RWPE1 (cell line): ENCODE measurements around the gene AGO3.

Experiments used
- CTCF ChIA-PET: fragments of 350-600 bp; sonication (Branson Sonifier 250); formaldehyde crosslinking; extraction: SDS; loops from one replicate; lab custom pipeline; 2021; lab: Yijun Ruan, JAX
- POLR2A ChIA-PET: fragments of 400-600 bp; formaldehyde crosslinking; extraction: SDS; loops from one replicate; lab custom pipeline; 2020; ENCODE audit warnings: antibody characterized with exemption; ENCODE audit not compliant: low non-redundant PET; lab: Yijun Ruan, JAX
- DNase-seq: peaks from one replicate; pipeline ENCODE4 v3.0.0; 2012; ENCODE audit warnings: low spot score
- H3K27ac ChIP-seq: fragments of 450-650 bp; 2 replicates; pipeline ENCODE4 v1.5.1; 2017
- CTCF ChIP-seq: fragments of 450-650 bp; conservative IDR thresholded peaks from 2 replicates; pipeline ENCODE4 v1.5.1; 2017; ENCODE audit warnings: low read depth, mild to moderate bottlenecking

AGO3 gene

GRCh38 chr1:36053978-36054377 is 123.1 kb downstream of the AGO3 start:
- DNase-seq = no peak
- ChIA-PET POLR2A (no interaction called here), CTCF (no interaction called here)
- no peak for TF ChIP-seq CTCF
- no peak overlapping the region for H3K27ac ChIP-seq

GRCh38 chr1:36055706-36056105 is 124.8 kb downstream of the AGO3 start:
- H3K27ac ChIP-seq = no peak overlapping the region
- ChIA-PET CTCF (no interaction called here), POLR2A (interaction anchor here (0.6 kb wide), 1 partner anchor 1206 kb away, joined by 4 read pairs; no protein-coding TSS in a partner anchor)
- no peak for DNase-seq
- TF ChIP-seq CTCF = no peak

GRCh38 chr1:36062315-36062714 is 131.4 kb downstream of the AGO3 start:
- ChIA-PET CTCF (interaction anchor here (0.6 kb wide), 1 partner anchor 1688 kb away, joined by 4 read pairs; no protein-coding TSS in a partner anchor), POLR2A (no interaction called here)
- TF ChIP-seq CTCF = no peak
- DNase-seq = no peak
- H3K27ac ChIP-seq = no peak overlapping the region

GRCh38 chr1:36067871-36068270 is 137.0 kb downstream of the AGO3 start:
- TF ChIP-seq CTCF = no peak
- DNase-seq = no peak
- H3K27ac ChIP-seq = no peak overlapping the region
- POLR2A ChIA-PET = no interaction called here
- CTCF ChIA-PET = interaction anchor here (0.6 kb wide), 1 partner anchor 106 kb away, joined by 3 read pairs; no protein-coding TSS in a partner anchor

- TF ChIP-seq CTCF = no peak
- CTCF ChIA-PET = interaction anchor here (0.5 kb wide), 1 partner anchor 189 kb away, joined by 5 read pairs; no protein-coding TSS in a partner anchor
- POLR2A ChIA-PET = no interaction called here
- H3K27ac ChIP-seq = no peak overlapping the region
- DNase-seq = no peak
Measured at GRCh38 chr1:36068866-36069265, 138.0 kb downstream of the AGO3 start.

- DNase-seq = no peak
- POLR2A ChIA-PET = no interaction called here
- CTCF ChIA-PET = no interaction called here
- no peak for TF ChIP-seq CTCF
- no peak overlapping the region for H3K27ac ChIP-seq
Measured at GRCh38 chr1:36070349-36070748, 139.4 kb downstream of the AGO3 start.
